ENCODE data around the gene CMTM7.

Gene CMTM7

DNA sequence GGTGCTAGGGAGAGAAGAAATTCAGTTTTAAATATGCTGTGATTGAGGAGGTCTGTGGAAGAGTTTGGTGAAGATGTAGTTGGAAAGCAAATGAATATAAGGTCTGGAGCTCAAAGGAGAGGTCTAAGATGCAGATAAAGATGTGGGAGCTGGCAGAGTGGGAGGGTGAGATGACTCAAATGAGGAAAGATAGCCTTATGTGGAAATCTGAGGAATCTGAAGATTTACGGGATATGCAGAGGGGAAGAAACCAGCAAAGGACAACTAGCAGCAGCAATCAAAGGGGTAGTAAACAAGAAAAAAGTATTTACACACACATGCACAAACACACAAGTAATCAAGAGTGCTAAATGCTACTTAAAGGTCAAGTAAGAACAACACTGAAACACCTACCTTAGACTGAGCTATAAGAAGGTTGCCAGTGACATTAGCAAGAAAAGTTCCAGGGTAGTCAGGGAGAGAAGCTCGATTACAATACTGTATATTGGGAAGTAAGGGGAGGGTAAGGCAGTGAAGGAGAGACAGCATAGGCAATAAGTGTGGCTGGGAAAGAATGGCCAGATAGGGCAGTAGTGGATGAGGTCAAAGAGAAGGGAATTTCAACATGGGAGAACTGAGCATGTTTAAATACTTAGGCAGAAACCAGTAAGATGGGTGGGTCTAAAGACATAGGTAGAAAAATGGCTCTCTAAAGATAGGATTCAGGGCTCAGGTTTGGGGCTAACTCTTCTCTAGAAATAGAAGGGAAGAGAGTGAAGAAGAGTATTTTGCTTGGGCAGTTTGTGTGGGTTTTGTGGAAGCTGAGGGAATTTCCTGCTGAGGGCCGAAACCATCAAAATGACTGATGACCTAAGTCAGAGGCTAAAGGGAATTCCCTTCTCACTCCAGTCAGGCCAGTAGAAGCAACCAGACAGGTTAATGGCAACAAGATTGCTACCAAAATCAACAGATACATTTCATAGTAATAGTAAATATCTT lies 102.1 kb downstream of the CMTM7 start:
- ATAC-seq = peak; percentile 84
- Mint-ChIP-seq H3K27ac (no peak overlapping the region), H3K9me3 (no peaks in the 10 kb centered on the region), H3K27me3 (no peaks in the 10 kb centered on the region), H3K4me1 (peaks cover 15% of the 10 kb centered on the region), H3K4me3 (no peak overlapping the region)
- DNase-seq = peak in 1 of 2 donors; percentile 42

DNA sequence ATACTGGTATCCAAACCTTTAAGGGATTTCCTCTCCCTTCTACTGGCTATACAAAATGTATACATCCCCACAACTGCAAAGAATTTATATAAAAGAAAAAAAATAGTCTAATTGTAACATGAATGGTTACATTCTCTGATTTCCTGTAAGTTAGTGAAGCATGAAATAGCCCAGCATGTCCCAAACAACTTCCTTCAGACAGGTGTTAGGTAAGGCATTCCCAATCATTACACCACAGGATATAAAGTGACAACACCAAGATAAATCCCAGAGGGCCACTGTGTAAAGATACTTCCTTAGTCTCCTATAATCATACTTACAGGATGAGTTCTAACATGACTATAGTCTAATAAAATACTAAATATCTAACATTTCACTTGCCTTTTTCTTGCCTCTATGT lies 103.4 kb downstream of the CMTM7 start:
- Mint-ChIP-seq H3K27me3 (no peaks in the 10 kb centered on the region), H3K27ac (no peak overlapping the region), H3K9me3 (no peaks in the 10 kb centered on the region), H3K4me3 (no peak overlapping the region), H3K4me1 (peaks cover 24% of the 10 kb centered on the region)
- no peak for DNase-seq
- no peak for ATAC-seq

DNA sequence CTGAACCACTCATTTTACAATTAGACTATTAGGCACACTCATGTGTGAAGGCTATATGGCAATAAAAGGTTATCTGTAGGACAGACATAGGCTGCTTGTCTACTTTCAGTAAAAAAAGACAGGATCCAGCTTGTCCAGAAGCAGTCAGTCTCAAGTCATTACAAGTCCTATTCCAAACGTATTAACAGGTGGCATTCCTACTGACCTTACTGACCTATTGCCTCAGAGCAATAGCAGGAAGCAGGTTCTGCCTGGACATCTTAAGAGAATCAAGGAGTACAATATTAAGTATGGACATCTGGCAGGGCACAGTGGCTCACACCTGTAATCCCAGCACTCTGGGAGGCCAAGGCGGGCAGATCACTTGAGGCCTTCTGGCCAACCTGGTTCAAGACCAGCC lies 104.0 kb downstream of the CMTM7 start:
- no peak overlapping the region for H3K27ac Mint-ChIP-seq
- H3K27me3 Mint-ChIP-seq = no peaks in the 10 kb centered on the region
- no peak for DNase-seq

DNA sequence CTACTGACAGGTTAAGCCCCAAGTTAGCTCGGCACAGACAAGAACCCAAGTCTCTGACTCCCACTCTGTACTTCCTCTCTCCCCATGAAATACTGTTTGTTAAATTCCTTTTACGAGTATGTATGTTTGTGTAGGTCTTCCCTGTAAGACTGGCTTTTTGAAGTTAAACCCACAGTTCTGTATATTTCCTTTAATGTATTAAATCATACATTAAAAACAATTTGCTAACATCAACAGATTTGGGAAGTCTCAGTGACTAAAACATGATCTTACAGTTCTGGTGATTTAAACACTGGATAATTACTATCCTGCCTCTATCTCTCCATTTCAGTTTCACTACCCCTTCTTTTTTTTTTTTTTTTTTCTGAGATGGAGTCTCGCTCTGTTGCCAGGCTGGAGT lies 106.6 kb downstream of the CMTM7 start:
- Mint-ChIP-seq H3K4me1 (peaks cover 43% of the 10 kb centered on the region), H3K9me3 (no peaks in the 10 kb centered on the region), H3K4me3 (no peak overlapping the region), H3K27me3 (no peaks in the 10 kb centered on the region), H3K27ac (no peak overlapping the region)
- no peak for DNase-seq
- no peak for ATAC-seq

More for the DNA sequence above, 104.0 kb downstream of the CMTM7 start:
- no peak for ATAC-seq
- Mint-ChIP-seq H3K4me1 (peaks cover 29% of the 10 kb centered on the region), H3K4me3 (no peak overlapping the region), H3K9me3 (no peaks in the 10 kb centered on the region)

DNA sequence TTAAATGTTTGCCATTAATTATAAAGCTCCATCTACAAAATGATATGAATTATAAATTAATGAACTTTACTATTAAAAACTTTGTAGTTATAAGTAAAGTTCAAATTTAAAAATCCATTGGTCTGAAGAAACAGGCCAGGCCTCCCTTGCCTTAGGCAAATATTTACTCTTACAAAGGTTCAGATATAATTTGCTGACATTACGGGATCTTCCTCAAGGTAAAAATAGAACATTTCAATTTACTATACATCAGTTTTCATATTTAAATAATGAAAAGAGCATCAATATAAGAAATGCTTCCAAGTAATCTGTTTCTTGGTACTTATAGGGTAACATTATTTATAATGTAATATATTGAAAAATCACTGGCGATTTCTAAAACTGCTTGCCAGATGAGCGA lies 107.3 kb downstream of the CMTM7 start:
- ATAC-seq = no peak
- peaks cover 44% of the 10 kb centered on the region for H3K4me1 Mint-ChIP-seq
- no peaks in the 10 kb centered on the region for H3K27me3 Mint-ChIP-seq
- no peaks in the 10 kb centered on the region for H3K9me3 Mint-ChIP-seq
- no peak for DNase-seq
- H3K27ac Mint-ChIP-seq = no peak overlapping the region
- no peak overlapping the region for H3K4me3 Mint-ChIP-seq

DNA sequence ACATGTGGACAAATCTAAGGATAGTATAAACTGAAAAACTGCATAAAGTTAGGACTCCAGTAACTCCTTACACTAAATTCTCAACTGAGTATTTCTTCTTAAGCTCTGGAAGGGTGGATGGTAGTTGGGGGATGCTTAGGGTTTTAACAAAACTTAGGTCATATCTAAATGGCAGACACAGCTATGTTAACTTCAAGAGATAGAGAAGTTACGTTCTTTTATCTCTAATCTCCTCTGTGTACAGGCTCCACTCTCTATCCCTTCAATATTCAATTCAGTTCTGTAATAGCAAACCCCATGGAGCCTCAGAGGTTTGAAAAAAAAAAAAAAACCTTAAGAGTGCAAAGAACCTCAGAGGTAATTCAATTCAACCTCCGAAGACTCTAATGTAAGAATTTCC lies 107.9 kb downstream of the CMTM7 start:
- no peaks in the 10 kb centered on the region for H3K27me3 Mint-ChIP-seq
- H3K4me3 Mint-ChIP-seq = no peak overlapping the region
- no peaks in the 10 kb centered on the region for H3K9me3 Mint-ChIP-seq

DNA sequence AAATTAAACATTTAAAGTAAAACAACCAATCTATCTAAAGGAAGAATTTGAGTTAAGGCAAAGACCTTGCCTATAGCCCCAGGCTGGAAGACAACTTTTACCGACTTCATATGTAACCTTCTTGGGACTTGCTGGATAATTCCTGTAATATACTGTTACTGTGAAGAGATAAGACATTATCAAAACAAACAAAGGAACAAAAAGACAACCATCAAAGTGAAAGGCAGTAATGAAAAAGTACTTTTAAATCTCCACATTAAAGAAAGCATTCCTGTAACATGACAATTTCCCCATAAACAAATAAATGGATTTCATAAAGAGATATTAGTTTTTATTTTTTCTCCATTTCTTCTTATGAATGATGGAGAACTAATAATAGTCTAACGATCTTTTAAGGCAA lies 108.6 kb downstream of the CMTM7 start:
- H3K9me3 Mint-ChIP-seq = no peaks in the 10 kb centered on the region
- peak overlapping the region in 1 of 2 donors; percentile 98 for H3K4me3 Mint-ChIP-seq
- ATAC-seq (no peak), DNase-seq (no peak)
- H3K27me3 Mint-ChIP-seq = no peaks in the 10 kb centered on the region
- peaks cover 44% of the 10 kb centered on the region for H3K4me1 Mint-ChIP-seq
- no peak overlapping the region for H3K27ac Mint-ChIP-seq

More for the DNA sequence above, 107.9 kb downstream of the CMTM7 start:
- no peak overlapping the region for H3K27ac Mint-ChIP-seq
- ATAC-seq = no peak
- H3K4me1 Mint-ChIP-seq = peaks cover 44% of the 10 kb centered on the region
- DNase-seq = no peak

DNA sequence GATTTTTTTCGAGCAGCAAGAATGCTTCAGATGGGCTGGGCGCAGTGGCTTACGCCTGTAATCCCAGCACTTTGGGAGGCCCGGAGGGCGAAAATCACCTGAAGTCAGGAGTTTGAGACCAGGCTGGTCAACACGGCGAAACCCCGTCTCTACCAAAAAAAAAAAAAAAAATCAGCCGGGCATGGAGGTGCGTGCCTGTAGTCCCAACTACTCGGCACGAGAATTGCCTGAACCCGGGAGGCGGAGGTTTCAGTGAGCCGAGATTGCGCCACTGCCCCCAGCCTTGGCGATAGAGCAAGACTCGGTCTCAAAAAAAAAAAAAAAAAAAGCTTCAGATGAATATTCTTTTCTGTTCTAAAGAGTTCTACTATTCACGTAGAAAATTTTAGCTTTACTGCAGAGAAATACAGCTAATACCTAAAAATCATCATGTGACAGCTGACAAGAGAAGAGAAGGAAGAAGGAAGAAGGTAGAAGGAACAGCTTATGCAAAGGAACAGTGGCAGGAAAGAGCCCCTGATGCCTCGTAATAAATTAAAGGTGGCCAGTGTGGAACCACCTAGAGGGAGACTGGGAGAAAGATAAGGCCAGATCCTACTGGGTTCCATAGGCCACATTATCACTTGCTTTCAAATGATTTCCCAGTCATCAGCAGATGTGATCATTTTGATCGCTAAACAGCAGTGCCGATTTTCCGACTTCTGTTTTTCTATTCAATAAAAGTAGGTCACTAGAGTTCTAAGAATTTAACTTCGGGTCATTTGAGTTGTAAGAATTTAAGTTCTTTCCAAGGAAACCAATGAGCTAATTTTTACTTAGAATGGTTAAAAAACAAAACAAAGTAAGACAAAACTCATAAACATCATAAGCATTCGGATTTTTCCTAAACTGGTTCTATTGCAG lies 109.5 kb downstream of the CMTM7 start:
- H3K4me1 Mint-ChIP-seq = peaks cover 44% of the 10 kb centered on the region
- DNase-seq (no peak), ATAC-seq (no peak)
- H3K27me3 Mint-ChIP-seq = no peaks in the 10 kb centered on the region
- H3K9me3 Mint-ChIP-seq = no peaks in the 10 kb centered on the region
- H3K27ac Mint-ChIP-seq = no peak overlapping the region
- H3K4me3 Mint-ChIP-seq = peak overlapping the region; percentile 97 to 98

DNA sequence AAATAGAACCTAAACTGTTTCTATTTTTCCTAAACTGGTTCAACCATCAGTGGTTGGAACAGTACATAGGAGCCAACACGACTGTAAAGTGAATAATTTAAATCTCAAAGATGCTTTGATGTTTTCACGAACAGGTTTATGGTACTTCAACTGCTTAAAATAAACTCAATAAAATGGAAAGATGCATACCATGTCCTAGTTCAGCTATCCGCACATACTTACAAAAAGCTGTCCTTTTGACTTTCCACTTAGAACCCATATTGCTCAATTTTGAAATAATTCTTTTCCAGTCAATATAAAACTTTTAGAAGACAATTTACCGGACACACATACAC lies 110.1 kb downstream of the CMTM7 start:
- peak overlapping the region; percentile 97 to 98 for H3K4me3 Mint-ChIP-seq
- peak overlapping the region; percentile 95 for H3K27ac Mint-ChIP-seq
- ATAC-seq = no peak
- peaks cover 40% of the 10 kb centered on the region for H3K4me1 Mint-ChIP-seq
- H3K9me3 Mint-ChIP-seq = no peaks in the 10 kb centered on the region
- DNase-seq = no peak
- H3K27me3 Mint-ChIP-seq = no peaks in the 10 kb centered on the region

DNA sequence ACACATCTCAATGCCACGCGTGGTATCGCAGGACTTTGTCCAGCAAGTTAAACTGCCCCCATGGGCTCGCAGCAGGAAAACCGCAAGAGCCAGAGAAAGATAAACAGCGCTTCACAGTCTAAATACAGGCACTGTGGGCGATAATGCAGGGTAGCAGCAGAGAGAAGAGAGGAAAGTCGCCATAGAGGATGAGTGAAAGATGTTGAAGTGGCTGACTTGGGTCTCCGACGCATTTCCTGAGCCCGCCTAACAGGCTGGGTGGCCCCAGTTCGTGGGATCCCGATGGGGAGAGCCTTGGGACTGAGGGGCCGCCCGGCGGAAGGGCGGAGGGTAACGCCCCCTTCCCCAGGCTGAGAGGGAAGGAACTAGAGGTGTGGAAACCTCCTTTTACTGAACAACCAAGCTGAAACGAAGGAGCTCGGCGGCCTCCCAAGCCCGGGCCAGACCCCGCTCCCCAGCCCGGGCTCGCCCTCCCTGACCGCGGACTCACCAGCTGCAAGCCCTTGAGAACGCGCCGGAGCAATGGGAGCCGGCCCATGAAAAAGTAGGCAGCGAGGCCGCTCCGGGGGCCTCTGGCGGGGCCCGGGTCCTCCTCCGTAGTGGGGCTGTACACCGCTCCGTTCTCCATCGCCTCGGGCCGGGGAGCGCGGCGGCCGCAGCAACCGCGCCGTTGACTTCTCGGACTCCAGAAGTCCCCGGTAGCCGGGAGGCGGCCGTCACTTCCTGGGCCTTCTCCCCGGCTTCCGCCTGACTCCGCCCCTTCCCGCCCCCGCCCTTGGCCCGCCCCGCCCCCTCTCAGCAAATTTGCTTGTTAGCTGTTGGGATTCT lies 110.7 kb downstream of the CMTM7 start, which contains the start of gene CMTM6:
CMTM6 (minus strand) TSS at position 735 of the 828 bp plus-strand sequence; CDS start at position 628, 107 bp downstream.
- Mint-ChIP-seq H3K4me3 (peak within 1 kb of the TSS; percentile 97 to 98), H3K9me3 (no peaks in the 10 kb centered on the region), H3K27ac (peak within 1 kb of the TSS; percentile 95 to 96), H3K27me3 (no peaks in the 10 kb centered on the region), H3K4me1 (peaks cover 37% of the 10 kb centered on the region)
- ATAC-seq = peak; percentile 88
- peak; percentile 69 to 78 for DNase-seq

DNA sequence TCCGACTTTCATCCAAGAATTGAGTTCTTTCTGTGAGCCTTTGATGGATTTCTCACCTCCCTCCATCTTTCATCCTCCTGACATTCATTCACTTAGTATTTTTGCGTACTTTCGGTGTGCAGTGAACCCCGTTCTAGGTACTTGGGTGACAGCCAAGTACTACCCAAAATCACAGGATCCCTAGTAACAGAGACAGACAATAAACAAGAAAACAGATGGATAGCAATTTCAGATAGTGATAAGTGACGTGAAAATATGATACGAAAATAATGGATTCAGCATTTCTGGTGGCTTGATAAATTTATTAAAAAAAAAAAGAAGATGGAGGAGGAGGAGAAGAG lies 111.3 kb downstream of the CMTM7 start:
- H3K27me3 Mint-ChIP-seq = no peaks in the 10 kb centered on the region
- H3K9me3 Mint-ChIP-seq = no peaks in the 10 kb centered on the region
- peaks cover 37% of the 10 kb centered on the region for H3K4me1 Mint-ChIP-seq
- DNase-seq (no peak), ATAC-seq (peak; percentile 10)
- H3K4me3 Mint-ChIP-seq = peak overlapping the region; percentile 97 to 98
- peak overlapping the region; percentile 46 to 96 for H3K27ac Mint-ChIP-seq

Data from stimulated activated naive CD8-positive, alpha-beta T cell treated with anti-CD3 and anti-CD28 coated beads, Interleukin-15, amount 100 ng/mL, for 72 hours (primary cell).